Hair follicular keratinocyte (primary cell): ENCODE data around the gene SPTY2D1. TPM values are rescaled to one million over a fixed set of nuclear protein-coding genes. Genes with fewer than 3 reads are reported as not detected.

Experiments
- total RNA-seq: library from RNA; depleted of rRNA; stranded (reverse); fragments of >200 nt; gene quantifications from 2 replicates; pipeline ENCODE4 v1.2.3, GENCODE V29; 2015

Gene SPTY2D1
- 11.6 and 12.4 TPM in 2 replicates for total RNA-seq

DNA sequence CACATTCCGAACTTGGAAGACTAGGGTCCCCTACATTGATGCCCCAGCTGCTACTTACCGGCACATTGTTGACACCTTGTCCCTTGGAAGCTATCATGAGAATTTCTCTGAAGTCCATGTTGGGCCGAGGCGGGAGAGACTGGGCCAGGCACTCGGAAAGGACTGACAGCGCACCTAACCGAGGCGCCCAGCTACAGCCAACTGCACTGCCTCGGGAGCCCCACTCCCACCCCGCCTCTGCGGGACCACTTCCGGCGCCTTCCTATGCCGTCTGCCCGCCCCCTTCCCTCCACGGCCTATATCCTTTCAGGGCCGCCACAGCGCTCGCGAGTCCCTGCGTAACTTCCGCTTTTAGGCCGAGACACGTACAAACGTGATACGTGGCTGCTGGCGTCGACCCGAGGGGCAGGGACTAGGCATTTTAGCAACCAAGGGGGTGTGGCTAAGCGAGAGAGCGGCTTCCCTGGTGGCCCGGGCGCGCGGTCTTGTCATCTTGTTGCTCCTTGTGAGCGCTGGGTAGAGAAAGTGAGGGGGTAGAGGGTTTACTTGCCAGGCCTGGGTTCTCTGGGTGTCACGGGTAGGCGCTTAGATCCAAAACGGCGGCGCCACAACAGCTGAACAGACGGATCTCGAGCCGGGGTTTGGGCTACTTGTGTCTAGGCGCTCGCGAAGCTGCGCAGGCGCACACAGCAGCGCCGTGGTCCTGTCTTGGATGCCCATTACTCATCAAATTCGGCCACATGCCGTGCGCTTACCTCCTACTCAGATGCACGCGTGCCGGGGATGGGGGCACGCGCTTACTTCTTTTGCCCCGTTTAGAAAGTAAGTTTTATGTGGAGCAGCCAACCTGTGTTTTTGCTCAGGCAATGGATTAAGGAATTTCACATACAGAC is at the start of gene SPTY2D1:
Gene SPTY2D1 (minus strand): TSS at position 203 of the 893 bp plus-strand sequence. CDS start 85 bp downstream, at position 118.

DNA sequence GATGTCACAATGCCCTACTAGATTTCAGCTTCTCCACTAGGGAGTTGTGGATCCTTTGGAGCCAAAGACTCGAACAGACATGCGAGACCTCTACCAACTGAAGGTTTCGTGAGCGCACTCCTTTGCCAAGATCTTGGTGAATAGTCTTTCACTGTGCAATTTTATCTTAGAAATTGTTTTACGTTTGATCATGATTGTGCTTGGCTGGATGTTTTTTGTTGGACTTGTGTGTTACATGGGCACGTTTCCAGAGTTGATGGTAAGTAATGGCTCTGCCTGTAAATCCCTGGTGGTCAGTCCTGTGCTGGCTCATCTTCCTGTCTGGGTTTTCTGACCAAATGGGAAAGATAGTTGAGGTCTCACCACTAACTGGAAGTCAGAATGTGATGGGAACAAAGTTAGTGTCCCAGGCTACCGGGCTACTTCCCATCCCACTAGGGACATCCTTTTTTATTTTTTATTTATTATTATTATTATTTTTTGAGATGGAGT is 34.4 kb downstream of the SPTY2D1 start, which contains the start of gene MISFA:
Gene MISFA (plus strand): TSS at position 51 of the 492 bp plus-strand sequence. CDS start 140 bp downstream, at position 191.

GRCh38 chr11:18588297-18589252 is 45.6 kb downstream of the SPTY2D1 start, which contains the start of gene UEVLD:
TSS of gene UEVLD (minus strand) at chr11:18588734. CDS start at chr11:18588654, 80 bp downstream.

Other genes starting within 250 kb of the SPTY2D1 start
- 815 and 1,231 TPM in 2 replicates for gene LDHA, start 239.8 kb downstream of the SPTY2D1 start, total RNA-seq
- gene LDHC, start 222.0 kb downstream of the SPTY2D1 start, total RNA-seq: not detected in 2 replicates
- not detected in 2 replicates for gene LDHAL6A, start 178.5 kb downstream of the SPTY2D1 start, total RNA-seq
- gene TSG101, start 107.4 kb downstream of the SPTY2D1 start, total RNA-seq: 99.5 and 101 TPM in 2 replicates
- 27.8 and 32.2 TPM in 2 replicates for gene UEVLD, start 45.6 kb downstream of the SPTY2D1 start, total RNA-seq
- gene MISFA, start 34.6 kb downstream of the SPTY2D1 start, total RNA-seq: not detected in 2 replicates
- 0.72 and 2.2 TPM in 2 replicates for gene TMEM86A, start 64.4 kb upstream of the SPTY2D1 start, total RNA-seq
- gene IGSF22, start 91.8 kb upstream of the SPTY2D1 start, total RNA-seq: under 0.01 and 0.08 TPM in 2 replicates
- gene PTPN5, start 157.5 kb upstream of the SPTY2D1 start, total RNA-seq: not detected in 2 replicates